Progenitor cell of endocrine pancreas (in vitro differentiated cells): ENCODE results near the gene MAPK10. TPM values are rescaled to one million over a fixed set of nuclear protein-coding genes. Genes with fewer than 3 reads are reported as not detected.

Experiments used
- DNase-seq: peaks from one replicate; pipeline ENCODE4 v3.0.0; 2021; ENCODE audit warnings: low spot score; ENCODE audit not compliant: unreplicated experiment
- H3K27ac Mint-ChIP-seq: 2 replicates; pipeline ENCODE4 v1.8.0; 2021; ENCODE audit warnings: mild to moderate bottlenecking, moderate library complexity, mixed read lengths
- H3K27me3 Mint-ChIP-seq: 2 replicates; pipeline ENCODE4 v1.8.0; 2021; ENCODE audit warnings: mixed read lengths
- H3K36me3 Mint-ChIP-seq: 2 replicates; pipeline ENCODE4 v1.8.0; 2022; ENCODE audit warnings: mixed read lengths; ENCODE audit not compliant: insufficient read depth
- H3K4me1 Mint-ChIP-seq: 2 replicates; pipeline ENCODE4 v1.8.0; 2021; ENCODE audit warnings: low read depth, mixed read lengths
- H3K4me3 Mint-ChIP-seq: 2 replicates; pipeline ENCODE4 v1.8.0; 2021; ENCODE audit warnings: low read depth, mild to moderate bottlenecking, moderate library complexity, mixed read lengths
- H3K9me3 Mint-ChIP-seq: 2 replicates; pipeline ENCODE4 v1.8.0; 2021; ENCODE audit warnings: low read depth, mixed read lengths
- total RNA-seq: library from RNA; stranded (reverse); gene quantifications from 2 replicates; pipeline ENCODE4 v1.2.1, GENCODE V29; 2021
- TF ChIP-seq, protein P1 (sequence below): fragments of 200-600 bp; sonication (generic); IDR thresholded peaks from one replicate; pipeline ENCODE4 v1.5.0; 2021; ENCODE audit warnings: antibody characterized with exemption, mild to moderate bottlenecking; ENCODE audit not compliant: unreplicated experiment

MAPK10 gene
- total RNA-seq, 1 donor from 2014 or later = 21.4 TPM

DNA sequence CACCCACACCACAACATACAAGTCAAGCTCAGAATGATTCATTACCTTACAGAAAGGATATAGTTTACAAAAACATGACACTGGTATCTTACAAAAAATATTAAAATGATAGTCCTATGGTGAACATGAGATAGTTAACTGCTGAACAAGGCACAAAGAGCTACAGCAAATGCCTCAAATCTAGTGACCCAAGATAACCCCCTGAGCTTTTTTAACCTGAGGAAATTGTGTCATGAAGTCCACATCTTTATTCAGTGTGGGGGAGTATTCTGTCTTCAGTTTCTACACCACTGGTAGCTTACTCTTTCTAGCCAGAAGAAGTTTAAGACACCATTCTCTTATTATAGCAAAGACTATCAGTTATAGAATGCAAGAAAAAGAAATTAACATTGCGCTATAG is 218.7 kb downstream of the MAPK10 start:
- Mint-ChIP-seq H3K27ac (no peak overlapping the region), H3K27me3 (no peaks in the 10 kb centered on the region), H3K4me3 (no peak overlapping the region), H3K4me1 (no peaks in the 10 kb centered on the region), H3K36me3 (peaks cover 1% of the 10 kb centered on the region), H3K9me3 (peaks cover 6% of the 10 kb centered on the region)
- no peak for DNase-seq
- TF ChIP-seq, protein P1, sequence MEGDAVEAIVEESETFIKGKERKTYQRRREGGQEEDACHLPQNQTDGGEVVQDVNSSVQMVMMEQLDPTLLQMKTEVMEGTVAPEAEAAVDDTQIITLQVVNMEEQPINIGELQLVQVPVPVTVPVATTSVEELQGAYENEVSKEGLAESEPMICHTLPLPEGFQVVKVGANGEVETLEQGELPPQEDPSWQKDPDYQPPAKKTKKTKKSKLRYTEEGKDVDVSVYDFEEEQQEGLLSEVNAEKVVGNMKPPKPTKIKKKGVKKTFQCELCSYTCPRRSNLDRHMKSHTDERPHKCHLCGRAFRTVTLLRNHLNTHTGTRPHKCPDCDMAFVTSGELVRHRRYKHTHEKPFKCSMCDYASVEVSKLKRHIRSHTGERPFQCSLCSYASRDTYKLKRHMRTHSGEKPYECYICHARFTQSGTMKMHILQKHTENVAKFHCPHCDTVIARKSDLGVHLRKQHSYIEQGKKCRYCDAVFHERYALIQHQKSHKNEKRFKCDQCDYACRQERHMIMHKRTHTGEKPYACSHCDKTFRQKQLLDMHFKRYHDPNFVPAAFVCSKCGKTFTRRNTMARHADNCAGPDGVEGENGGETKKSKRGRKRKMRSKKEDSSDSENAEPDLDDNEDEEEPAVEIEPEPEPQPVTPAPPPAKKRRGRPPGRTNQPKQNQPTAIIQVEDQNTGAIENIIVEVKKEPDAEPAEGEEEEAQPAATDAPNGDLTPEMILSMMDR = no peak

DNA sequence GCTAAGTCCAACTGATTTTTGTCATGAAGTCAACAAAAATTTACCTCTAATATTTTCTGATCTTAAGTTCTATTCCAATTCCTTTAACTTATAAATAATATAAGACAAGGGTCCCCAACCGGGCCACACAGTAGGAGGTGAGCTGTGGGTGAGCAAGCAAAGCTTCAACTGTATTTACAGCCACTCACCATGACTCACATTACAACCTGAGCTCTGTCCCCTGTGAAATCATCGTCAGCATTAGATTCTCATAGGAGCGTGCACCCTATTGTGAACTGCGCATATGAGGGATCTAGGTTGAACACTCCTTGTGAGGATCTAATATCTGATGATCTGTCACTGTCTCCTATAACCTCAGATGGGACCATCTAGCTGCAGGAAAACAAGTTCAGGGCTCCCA is 227.4 kb downstream of the MAPK10 start:
- no peaks in the 10 kb centered on the region for H3K9me3 Mint-ChIP-seq
- H3K4me3 Mint-ChIP-seq = no peak overlapping the region
- H3K36me3 Mint-ChIP-seq = no peaks in the 10 kb centered on the region
- TF ChIP-seq, protein P1 = no peak
- no peak for DNase-seq
- no peaks in the 10 kb centered on the region for H3K27me3 Mint-ChIP-seq
- no peaks in the 10 kb centered on the region for H3K4me1 Mint-ChIP-seq
- H3K27ac Mint-ChIP-seq = no peak overlapping the region

DNA sequence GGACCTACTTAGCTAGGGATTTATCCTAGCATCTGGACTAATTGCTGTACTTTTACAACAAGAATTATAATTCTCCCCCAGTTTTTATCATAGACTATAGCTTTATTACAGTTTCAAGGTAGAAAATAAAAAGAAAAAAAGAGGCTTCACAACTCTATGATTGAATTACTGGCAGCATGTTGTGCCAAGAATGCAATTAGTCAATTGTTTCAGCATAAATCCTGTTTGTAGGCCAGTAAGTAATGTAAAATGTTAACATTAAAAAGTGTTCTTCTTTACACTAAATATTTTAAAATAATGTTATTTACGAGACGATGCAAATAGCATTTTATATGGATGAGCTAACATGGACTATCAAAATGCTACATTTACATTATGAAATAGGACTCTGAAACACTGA is 228.4 kb downstream of the MAPK10 start:
- no peak for DNase-seq
- Mint-ChIP-seq H3K4me1 (no peaks in the 10 kb centered on the region), H3K27me3 (no peaks in the 10 kb centered on the region), H3K4me3 (no peak overlapping the region), H3K27ac (no peak overlapping the region), H3K36me3 (no peaks in the 10 kb centered on the region), H3K9me3 (no peaks in the 10 kb centered on the region)
- TF ChIP-seq, protein P1 = no peak

DNA sequence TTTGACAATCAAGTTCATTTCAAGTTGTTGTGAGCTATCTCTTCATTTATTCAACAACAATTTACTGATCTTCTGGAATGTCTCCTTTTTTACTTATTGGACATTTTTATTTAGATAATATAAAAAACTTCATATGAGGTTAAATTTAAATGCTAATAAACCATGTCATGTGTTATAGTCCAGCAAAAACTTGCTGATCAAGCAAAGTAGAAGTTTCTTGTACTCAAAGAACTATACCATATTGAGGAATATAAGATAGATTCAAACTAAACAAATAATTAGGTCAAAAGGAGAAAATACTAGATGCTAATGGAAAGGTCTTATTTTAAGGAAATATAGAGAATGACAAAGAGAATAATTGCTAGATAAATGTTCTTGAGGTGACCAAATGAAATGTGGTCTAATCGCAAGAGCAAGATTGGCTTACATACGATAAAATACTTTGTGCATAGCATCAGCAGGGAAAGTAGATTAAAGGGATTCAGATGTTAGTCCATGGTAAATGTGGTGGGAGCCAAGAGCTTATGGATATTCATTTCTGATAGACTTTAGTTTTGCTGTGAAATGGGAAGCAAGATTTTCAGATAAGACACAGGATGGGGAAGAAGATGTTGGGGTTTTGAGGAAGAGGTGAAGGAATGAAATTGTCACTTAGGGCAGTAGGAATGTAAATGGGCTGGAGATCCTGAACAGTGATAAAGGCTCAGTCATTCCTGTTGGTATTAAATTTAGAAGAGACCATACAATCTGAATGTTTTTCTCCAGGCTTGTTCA is 229.5 kb downstream of the MAPK10 start:
- TF ChIP-seq, protein P1 = no peak
- Mint-ChIP-seq H3K4me3 (no peak overlapping the region), H3K27ac (no peak overlapping the region), H3K4me1 (no peaks in the 10 kb centered on the region), H3K27me3 (no peaks in the 10 kb centered on the region), H3K9me3 (no peaks in the 10 kb centered on the region), H3K36me3 (no peaks in the 10 kb centered on the region)
- no peak for DNase-seq

DNA sequence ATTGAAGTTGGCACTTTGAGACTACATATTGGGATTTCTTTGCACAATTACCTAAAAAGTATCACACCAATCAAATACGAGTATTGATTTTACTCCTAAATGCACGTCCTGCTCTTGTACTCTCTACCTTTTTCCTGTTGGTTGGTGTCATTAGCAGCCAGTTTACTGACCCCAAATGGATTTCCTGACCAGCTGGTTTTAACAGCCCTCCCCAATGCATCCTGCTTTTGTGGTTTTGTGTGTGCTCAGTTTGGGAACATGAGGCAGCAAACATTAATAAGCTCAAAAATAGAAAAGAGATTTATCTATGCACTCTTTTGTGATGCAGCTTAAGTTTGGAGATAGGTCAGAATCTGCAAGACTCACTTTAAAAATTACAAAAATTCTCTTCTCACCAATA is 230.3 kb downstream of the MAPK10 start:
- Mint-ChIP-seq H3K36me3 (no peaks in the 10 kb centered on the region), H3K4me1 (no peaks in the 10 kb centered on the region), H3K27ac (no peak overlapping the region), H3K4me3 (no peak overlapping the region), H3K27me3 (no peaks in the 10 kb centered on the region), H3K9me3 (no peaks in the 10 kb centered on the region)
- TF ChIP-seq, protein P1 = no peak
- no peak for DNase-seq
